GM13976 (cell line): ENCODE results near the gene ADAMTS1.

Experiments
- DNase-seq: peaks from one replicate; pipeline ENCODE4 v3.0.0; 2012; ENCODE audit warnings: low spot score
- in situ Hi-C: fragments of 300-500 bp; cut with MboI; formaldehyde crosslinking; loops from one replicate; pipeline ENCODE4 v1.12.0; 2022; ENCODE audit warnings: low sequenced_read_pairs, mixed read lengths, inconsistent platforms; ENCODE audit not compliant: unreplicated experiment
- TF ChIP-seq, protein P1 (sequence below): IDR thresholded peaks from 2 replicates; pipeline ENCODE4 v1.5.1; 2012; ENCODE audit warnings: borderline replicate concordance, mild to moderate bottlenecking; ENCODE audit not compliant: insufficient read depth; ENCODE audit errors: extremely low read depth, missing control alignments, control extremely low read depth

The ADAMTS1 gene

GRCh38 chr21:26835027-26835713, 10.0 kb downstream of the ADAMTS1 start:
- in situ Hi-C loops, result loop anchor here (25.0 kb wide), 2 partner anchors 877 to 1902 kb away; no protein-coding TSS in a partner anchor
- TF ChIP-seq, protein P1, sequence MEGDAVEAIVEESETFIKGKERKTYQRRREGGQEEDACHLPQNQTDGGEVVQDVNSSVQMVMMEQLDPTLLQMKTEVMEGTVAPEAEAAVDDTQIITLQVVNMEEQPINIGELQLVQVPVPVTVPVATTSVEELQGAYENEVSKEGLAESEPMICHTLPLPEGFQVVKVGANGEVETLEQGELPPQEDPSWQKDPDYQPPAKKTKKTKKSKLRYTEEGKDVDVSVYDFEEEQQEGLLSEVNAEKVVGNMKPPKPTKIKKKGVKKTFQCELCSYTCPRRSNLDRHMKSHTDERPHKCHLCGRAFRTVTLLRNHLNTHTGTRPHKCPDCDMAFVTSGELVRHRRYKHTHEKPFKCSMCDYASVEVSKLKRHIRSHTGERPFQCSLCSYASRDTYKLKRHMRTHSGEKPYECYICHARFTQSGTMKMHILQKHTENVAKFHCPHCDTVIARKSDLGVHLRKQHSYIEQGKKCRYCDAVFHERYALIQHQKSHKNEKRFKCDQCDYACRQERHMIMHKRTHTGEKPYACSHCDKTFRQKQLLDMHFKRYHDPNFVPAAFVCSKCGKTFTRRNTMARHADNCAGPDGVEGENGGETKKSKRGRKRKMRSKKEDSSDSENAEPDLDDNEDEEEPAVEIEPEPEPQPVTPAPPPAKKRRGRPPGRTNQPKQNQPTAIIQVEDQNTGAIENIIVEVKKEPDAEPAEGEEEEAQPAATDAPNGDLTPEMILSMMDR, result no peak
- DNase-seq, result no peak

DNA sequence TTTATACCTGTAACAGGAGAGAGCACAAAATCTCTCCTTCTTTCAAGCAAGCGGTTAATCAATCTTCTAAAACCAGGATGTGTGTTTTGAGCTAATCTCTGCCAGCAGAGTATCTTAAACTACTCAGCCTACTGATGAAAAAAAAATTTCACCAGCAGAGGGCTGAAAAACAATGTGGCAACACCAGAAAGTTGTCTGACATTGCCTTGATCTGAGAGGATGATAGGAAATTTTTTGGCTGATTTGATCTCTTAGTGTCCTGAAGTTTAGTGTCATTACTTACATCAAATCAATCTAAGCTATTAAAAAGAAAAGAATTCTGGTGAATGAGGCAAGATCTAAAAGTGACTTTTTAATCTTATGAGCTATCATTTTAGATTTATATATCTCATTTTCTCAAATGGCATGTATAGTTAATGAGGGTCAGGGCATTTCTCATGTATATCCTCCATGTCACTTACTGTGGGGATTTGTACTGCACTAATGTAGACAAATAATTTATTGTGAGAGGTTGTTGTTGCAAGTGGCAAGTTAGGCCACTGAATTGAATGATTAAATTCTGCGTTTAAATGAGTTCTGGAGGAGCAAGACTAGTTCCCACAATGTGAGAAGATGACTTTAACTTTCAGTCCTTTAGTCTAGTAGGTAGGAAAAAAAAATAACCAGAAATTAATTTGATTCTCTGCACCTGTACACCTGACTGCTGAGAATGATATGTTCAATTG, 10.9 kb downstream of the ADAMTS1 start:
- in situ Hi-C loops, result loop anchor here (25.0 kb wide), 2 partner anchors 878 to 1903 kb away; no protein-coding TSS in a partner anchor
- DNase-seq, result no peak

GRCh38 chr21:26833460-26833939, 11.7 kb downstream of the ADAMTS1 start:
- in situ Hi-C loops, result loop anchor here (25.0 kb wide), 2 partner anchors 879 to 1904 kb away; no protein-coding TSS in a partner anchor
- no peak for DNase-seq
- TF ChIP-seq, protein P1, result no peak

More for the DNA sequence above, 10.9 kb downstream of the ADAMTS1 start:
- TF ChIP-seq, protein P1, result no peak

GRCh38 chr21:26833011-26833410, 12.2 kb downstream of the ADAMTS1 start:
- TF ChIP-seq, protein P1, result no peak
- DNase-seq, result no peak
- in situ Hi-C loops, result loop anchor here (25.0 kb wide), 2 partner anchors 879 to 1904 kb away; no protein-coding TSS in a partner anchor

DNA sequence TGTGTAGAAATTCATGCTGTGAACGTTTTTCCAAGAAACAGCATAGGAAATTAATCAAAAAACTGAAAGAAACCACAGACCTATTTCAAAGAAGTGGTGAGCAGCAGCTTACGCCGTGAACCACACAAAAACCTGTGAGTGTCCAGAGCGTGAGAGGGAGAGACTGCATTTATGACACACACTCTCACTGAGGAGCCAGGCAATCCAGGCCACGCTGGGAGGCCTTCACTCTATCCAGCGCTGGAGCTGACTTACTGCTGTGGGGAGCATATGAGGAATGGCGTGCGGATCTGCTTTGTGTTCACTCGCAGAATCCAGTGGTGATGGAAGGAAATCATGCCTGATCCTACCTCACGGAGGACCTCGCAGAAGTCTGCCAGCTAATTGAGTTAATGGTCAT, 12.7 kb downstream of the ADAMTS1 start:
- in situ Hi-C loops, result loop anchor here (25.0 kb wide), 2 partner anchors 880 to 1905 kb away; no protein-coding TSS in a partner anchor
- DNase-seq, result no peak
- TF ChIP-seq, protein P1, result no peak

GRCh38 chr21:26826801-26827200, 18.4 kb downstream of the ADAMTS1 start:
- in situ Hi-C loops, result loop anchor here (25.0 kb wide), 2 partner anchors 886 to 1910 kb away; no protein-coding TSS in a partner anchor
- DNase-seq, result no peak
- TF ChIP-seq, protein P1, result no peak
